Nephron progenitor cell (in vitro differentiated cells): ENCODE results near the gene KLK13.

Experiments
- DNase-seq: peaks from one replicate; pipeline ENCODE4 v3.0.0; 2021
- H3K27ac Mint-ChIP-seq: 2 replicates; pipeline ENCODE4 v1.8.0; 2021; ENCODE audit warnings: mild to moderate bottlenecking, moderate library complexity, mixed read lengths
- H3K27me3 Mint-ChIP-seq: 2 replicates; pipeline ENCODE4 v1.8.0; 2021; ENCODE audit warnings: mild to moderate bottlenecking, low read depth, mixed read lengths; ENCODE audit not compliant: poor library complexity
- H3K36me3 Mint-ChIP-seq: 2 replicates; pipeline ENCODE4 v1.8.0; 2021; ENCODE audit warnings: low read depth, mixed read lengths
- H3K4me1 Mint-ChIP-seq: 2 replicates; pipeline ENCODE4 v1.8.0; 2021; ENCODE audit warnings: mixed read lengths
- H3K4me3 Mint-ChIP-seq: 2 replicates; pipeline ENCODE4 v1.8.0; 2021; ENCODE audit warnings: mild to moderate bottlenecking, moderate library complexity, mixed read lengths
- H3K9me3 Mint-ChIP-seq: 2 replicates; pipeline ENCODE4 v1.8.0; 2021; ENCODE audit warnings: mild to moderate bottlenecking, moderate library complexity, mixed read lengths
- TF ChIP-seq, protein P1 (sequence below): fragments of 200-600 bp; sonication (generic); IDR thresholded peaks from 2 replicates; pipeline ENCODE4 v1.5.0; 2021; ENCODE audit warnings: antibody characterized with exemption

The KLK13 gene

DNA sequence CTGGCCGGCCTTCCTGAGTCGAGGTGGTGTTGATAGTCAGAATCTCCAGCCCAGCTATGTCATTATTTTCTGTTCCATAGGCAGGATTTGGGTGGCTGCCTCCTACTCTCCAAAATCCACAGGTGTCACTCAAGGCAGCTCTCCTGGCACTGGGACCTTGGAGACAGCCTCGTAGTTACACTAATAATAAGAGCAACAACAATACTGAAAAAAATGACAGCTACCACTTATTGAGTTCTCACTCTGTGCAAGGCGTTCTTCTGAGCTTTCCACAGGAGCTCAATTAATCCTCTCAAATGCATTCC is 17.9 kb downstream of the KLK13 start:
- Mint-ChIP-seq H3K36me3 (no peaks in the 10 kb centered on the region), H3K27me3 (peaks cover 47% of the 10 kb centered on the region), H3K4me1 (peaks cover 5% of the 10 kb centered on the region), H3K9me3 (peaks cover 14% of the 10 kb centered on the region), H3K4me3 (no peak overlapping the region), H3K27ac (no peak overlapping the region)
- no peak for DNase-seq
- TF ChIP-seq, protein P1, sequence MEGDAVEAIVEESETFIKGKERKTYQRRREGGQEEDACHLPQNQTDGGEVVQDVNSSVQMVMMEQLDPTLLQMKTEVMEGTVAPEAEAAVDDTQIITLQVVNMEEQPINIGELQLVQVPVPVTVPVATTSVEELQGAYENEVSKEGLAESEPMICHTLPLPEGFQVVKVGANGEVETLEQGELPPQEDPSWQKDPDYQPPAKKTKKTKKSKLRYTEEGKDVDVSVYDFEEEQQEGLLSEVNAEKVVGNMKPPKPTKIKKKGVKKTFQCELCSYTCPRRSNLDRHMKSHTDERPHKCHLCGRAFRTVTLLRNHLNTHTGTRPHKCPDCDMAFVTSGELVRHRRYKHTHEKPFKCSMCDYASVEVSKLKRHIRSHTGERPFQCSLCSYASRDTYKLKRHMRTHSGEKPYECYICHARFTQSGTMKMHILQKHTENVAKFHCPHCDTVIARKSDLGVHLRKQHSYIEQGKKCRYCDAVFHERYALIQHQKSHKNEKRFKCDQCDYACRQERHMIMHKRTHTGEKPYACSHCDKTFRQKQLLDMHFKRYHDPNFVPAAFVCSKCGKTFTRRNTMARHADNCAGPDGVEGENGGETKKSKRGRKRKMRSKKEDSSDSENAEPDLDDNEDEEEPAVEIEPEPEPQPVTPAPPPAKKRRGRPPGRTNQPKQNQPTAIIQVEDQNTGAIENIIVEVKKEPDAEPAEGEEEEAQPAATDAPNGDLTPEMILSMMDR, result no peak

DNA sequence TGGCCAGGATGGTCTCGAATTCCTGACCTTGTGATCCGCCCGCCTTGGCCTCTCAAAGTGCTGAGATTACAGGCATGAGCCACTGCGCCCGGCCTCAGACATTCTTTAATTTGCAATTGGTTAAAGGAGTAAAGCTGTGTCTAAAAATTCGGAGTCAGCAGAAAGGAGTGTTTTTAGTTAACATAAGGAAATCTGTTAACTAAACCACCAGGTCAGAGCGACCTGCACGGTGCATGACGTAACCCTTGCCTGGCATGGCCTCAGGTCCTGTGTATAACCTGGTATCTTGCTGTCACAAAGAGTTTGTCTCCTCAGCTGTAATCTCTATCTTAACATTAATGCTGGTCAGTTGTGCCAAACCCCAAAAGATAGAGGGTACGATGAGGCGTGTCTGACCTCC is 20.6 kb downstream of the KLK13 start:
- no peak for DNase-seq
- Mint-ChIP-seq H3K36me3 (no peaks in the 10 kb centered on the region), H3K27ac (no peak overlapping the region), H3K4me3 (no peak overlapping the region), H3K9me3 (peaks cover 5% of the 10 kb centered on the region), H3K4me1 (peaks cover 5% of the 10 kb centered on the region), H3K27me3 (peaks cover 49% of the 10 kb centered on the region)
- TF ChIP-seq, protein P1, result no peak

DNA sequence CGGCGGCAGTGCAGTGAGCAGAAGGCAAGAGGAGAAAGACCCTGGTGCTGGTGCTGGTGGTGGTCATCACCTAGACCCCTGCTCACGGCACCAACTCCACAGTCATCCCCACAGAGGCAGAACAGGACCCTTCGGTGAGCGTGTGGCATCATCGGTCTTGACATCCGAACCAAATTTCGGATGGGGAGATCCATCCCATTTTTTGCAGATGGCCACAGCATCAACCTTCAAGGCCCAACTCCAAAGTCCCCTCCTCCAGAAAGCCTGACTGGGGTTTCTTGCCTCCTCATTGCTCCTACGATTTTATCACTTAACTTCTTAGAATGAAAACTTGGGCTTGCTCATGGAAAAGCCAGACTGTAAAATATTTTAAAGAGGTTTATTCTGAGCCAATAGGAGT is 21.4 kb downstream of the KLK13 start:
- H3K27ac Mint-ChIP-seq, result no peak overlapping the region
- no peaks in the 10 kb centered on the region for H3K36me3 Mint-ChIP-seq
- H3K27me3 Mint-ChIP-seq, result peaks cover 45% of the 10 kb centered on the region
- no peaks in the 10 kb centered on the region for H3K9me3 Mint-ChIP-seq
- DNase-seq, result no peak
- TF ChIP-seq, protein P1, result no peak
- no peak overlapping the region for H3K4me3 Mint-ChIP-seq
- H3K4me1 Mint-ChIP-seq, result peaks cover 5% of the 10 kb centered on the region

DNA sequence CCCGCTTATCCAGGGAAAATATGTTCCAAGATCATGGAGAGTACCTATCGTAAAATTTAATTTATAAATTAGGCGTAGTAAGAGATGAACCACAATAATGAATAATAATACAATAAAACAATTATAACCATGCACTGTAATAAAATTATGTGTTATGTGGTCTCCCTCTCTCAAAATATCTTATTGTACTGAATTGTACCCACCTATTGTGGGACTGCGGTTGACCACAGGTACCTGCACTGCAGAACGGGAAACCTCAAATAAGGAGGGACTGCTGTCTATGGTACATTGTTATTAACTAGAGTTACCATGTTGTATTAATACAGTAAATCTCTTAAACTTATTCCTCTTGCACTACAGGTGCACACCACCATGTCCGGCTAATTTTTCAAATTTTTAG is 24.7 kb downstream of the KLK13 start:
- Mint-ChIP-seq H3K36me3 (no peaks in the 10 kb centered on the region), H3K4me1 (peaks cover 5% of the 10 kb centered on the region), H3K4me3 (no peak overlapping the region), H3K9me3 (no peaks in the 10 kb centered on the region), H3K27me3 (peaks cover 25% of the 10 kb centered on the region), H3K27ac (no peak overlapping the region)
- DNase-seq, result no peak
- TF ChIP-seq, protein P1, result no peak

DNA sequence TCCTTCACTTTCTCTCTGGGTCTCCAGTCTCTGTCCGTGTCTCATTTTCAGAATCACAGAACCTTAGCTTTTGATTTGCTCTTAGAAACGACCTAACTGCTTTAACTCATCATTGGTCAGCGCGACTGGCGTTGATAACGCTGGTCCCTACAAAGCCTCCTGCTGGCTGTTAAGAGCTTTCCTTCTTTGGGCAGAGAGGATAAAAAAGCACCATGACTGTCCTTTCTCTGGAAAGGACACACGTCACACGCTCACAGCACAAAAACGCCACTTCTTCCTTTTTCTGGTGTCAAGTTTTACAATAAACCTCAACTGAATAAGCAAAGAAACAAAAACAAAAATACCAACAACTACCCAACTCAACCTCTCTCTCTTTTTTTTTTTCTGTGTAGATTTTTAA is 28.4 kb downstream of the KLK13 start:
- no peak overlapping the region for H3K27ac Mint-ChIP-seq
- H3K4me3 Mint-ChIP-seq, result no peak overlapping the region
- H3K27me3 Mint-ChIP-seq, result peaks cover 31% of the 10 kb centered on the region
- no peaks in the 10 kb centered on the region for H3K36me3 Mint-ChIP-seq
- TF ChIP-seq, protein P1, result no peak
- no peaks in the 10 kb centered on the region for H3K9me3 Mint-ChIP-seq
- H3K4me1 Mint-ChIP-seq, result no peaks in the 10 kb centered on the region
- DNase-seq, result no peak

DNA sequence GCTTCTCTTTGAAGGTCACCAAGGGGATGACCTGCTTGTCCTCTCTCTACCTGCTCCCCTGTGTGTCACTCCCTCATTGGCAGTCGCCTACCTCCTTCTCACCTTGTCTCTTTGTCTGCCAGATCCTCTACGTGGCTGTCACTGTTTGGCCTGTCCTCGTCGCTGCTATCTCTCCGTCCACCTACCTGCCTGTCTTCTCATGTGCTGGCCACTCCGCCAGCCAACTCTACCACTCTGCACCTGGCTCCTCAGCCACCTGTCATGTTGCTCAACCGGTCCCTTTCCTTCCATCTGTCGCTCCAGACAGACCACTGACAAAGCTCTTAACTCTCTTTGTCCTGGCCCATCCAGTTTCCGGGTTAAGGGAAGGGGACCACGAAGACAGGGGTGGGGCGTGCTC is 30.2 kb downstream of the KLK13 start, which contains the start of gene KLK12:
KLK12 (minus strand) TSS at position 299 of the 400 bp plus-strand sequence. CDS start 381 bp downstream, outside the sequence.
- Mint-ChIP-seq H3K9me3 (no peaks in the 10 kb centered on the region), H3K36me3 (no peaks in the 10 kb centered on the region), H3K27me3 (peaks cover 34% of the 10 kb centered on the region), H3K27ac (no peak within 1 kb of the TSS), H3K4me1 (no peaks in the 10 kb centered on the region), H3K4me3 (no peak within 1 kb of the TSS)
- TF ChIP-seq, protein P1, result no peak
- no peak for DNase-seq
